ENCODE measurements around the gene CYB561.

Gene CYB561

DNA sequence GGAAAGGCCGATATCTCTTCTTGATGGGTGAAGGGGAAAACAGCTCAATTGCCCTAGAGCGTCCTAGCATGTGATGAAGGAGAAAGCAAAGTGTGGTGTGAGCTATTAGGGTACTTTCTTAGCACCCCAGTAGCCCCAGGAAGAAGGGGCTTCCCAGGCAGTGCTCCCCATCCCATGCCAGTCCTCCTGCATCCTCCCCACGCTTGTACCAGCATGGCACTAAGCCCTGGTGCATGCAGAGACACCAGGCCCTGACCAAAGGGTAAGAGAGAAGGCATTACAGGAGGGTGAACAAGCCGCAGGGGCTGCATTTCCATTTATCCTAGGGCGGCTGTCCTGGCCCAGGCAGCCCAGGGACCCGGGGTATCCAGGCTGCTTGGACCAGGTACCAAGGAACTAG, 3.1 kb downstream of the CYB561 start:
- no peak overlapping the region for H3K4me3 ChIP-seq (ENCODE audit: low read length)
- TF ChIP-seq, protein P1, sequence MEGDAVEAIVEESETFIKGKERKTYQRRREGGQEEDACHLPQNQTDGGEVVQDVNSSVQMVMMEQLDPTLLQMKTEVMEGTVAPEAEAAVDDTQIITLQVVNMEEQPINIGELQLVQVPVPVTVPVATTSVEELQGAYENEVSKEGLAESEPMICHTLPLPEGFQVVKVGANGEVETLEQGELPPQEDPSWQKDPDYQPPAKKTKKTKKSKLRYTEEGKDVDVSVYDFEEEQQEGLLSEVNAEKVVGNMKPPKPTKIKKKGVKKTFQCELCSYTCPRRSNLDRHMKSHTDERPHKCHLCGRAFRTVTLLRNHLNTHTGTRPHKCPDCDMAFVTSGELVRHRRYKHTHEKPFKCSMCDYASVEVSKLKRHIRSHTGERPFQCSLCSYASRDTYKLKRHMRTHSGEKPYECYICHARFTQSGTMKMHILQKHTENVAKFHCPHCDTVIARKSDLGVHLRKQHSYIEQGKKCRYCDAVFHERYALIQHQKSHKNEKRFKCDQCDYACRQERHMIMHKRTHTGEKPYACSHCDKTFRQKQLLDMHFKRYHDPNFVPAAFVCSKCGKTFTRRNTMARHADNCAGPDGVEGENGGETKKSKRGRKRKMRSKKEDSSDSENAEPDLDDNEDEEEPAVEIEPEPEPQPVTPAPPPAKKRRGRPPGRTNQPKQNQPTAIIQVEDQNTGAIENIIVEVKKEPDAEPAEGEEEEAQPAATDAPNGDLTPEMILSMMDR (IDR thresholded peaks at IDR 0.05; ENCODE audit: insufficient read depth, low read depth, low read length, missing control alignments): no peak
- no peak for DNase-seq (ENCODE audit: low read depth)

DNA sequence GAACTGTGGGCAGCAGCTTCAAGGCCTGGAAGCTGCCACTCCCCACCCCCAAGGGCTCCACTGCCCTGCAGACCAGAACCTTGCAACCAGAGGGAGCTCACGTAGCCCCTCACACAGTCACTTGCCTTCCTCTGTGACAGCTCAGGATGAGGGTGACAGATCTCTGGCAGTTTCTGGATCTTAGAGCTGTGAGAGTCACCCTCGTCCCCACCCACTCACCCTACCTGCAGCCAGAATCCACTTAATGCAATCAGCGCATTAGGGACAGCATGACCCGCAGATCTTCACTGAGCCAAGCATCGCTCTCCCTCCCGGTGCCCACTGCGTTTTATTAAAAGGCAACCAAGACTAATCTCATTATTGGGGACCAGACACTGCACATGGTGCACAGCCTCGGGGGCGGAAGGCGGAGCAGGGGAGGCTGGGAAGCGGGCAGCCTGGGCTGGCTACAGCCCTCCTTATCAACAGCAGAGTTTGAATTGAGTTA, 3.5 kb downstream of the CYB561 start:
- TF ChIP-seq, protein P1 (IDR thresholded peaks at IDR 0.05; ENCODE audit: insufficient read depth, low read depth, low read length, missing control alignments): no peak
- no peak overlapping the region for H3K4me3 ChIP-seq (ENCODE audit: low read length)
- no peak for DNase-seq (ENCODE audit: low read depth)

DNA sequence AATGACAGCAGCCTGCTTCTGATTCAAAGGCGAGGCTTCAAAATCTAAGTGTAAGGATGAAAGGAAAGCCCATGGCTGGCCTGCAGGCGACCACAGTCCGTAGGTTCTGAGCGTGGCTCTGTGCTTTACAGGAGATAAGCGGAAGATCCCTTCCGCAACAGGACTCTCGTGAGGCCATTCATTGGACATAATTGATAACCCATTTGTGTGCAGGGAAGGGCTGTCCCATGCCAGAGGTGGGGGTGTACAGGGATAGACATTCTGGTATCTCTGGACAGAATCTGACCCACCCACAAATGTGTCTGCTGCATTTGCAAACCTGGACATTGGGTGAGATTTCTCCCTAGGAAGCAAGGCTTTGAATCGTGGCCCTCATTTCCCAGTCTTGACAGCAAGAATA, 4.0 kb downstream of the CYB561 start:
- DNase-seq (ENCODE audit: low read depth): no peak
- TF ChIP-seq, protein P1 (IDR thresholded peaks at IDR 0.05; ENCODE audit: insufficient read depth, low read depth, low read length, missing control alignments): no peak
- no peak overlapping the region for H3K4me3 ChIP-seq (ENCODE audit: low read length)

DNA sequence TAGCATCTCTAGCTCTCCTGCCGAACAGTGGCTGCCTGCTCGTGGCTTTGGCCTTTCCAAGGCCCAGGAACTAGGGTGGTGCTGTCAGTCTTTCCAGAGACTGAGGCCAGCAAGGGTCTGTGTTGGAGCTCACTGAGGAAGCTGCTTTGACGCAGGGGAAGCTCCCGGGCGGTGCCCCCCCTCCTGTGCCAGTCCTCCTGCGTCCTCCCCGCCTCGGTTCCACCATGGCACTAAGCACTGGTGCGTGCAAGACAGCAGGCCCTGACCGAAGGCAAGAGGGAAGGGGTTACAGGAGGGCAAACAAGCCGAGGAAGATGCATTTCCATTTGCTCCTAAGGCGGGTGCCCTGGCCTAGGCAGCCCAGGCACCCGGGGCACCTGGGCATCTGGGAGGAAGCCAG, 4.5 kb downstream of the CYB561 start:
- H3K4me3 ChIP-seq (ENCODE audit: low read length): no peak overlapping the region
- TF ChIP-seq, protein P1 (IDR thresholded peaks at IDR 0.05; ENCODE audit: insufficient read depth, low read depth, low read length, missing control alignments): no peak
- DNase-seq (ENCODE audit: low read depth): no peak

DNA sequence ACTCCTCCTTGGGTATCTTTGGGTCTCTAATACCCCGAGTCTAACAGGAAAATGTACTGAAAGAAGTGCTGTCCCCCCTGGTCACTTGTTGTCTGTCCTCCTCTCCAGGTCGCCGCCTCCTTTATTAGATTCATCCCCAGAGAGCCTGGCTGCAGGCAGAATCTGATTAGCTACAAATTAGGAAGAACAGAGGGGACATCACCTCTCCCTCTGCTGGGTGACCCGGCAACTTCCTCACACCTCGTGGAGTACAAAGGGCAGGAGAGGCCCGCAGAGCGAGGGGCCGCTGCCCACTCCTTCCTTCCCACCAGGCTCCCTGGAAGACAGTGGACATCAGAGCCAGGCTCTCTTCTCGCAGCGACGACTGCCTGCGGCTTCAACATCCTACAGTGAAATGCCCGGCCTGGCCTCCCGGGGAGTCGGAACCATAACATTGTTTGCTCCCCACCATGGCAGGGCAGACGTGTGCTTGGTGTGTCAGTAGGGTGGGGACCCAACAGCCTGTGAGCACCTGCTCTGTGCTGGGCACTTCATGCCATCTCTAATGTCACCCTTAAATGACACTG, 5.3 kb downstream of the CYB561 start:
- no peak overlapping the region for H3K4me3 ChIP-seq (ENCODE audit: low read length)
- TF ChIP-seq, protein P1 (IDR thresholded peaks at IDR 0.05; ENCODE audit: insufficient read depth, low read depth, low read length, missing control alignments): no peak

DNA sequence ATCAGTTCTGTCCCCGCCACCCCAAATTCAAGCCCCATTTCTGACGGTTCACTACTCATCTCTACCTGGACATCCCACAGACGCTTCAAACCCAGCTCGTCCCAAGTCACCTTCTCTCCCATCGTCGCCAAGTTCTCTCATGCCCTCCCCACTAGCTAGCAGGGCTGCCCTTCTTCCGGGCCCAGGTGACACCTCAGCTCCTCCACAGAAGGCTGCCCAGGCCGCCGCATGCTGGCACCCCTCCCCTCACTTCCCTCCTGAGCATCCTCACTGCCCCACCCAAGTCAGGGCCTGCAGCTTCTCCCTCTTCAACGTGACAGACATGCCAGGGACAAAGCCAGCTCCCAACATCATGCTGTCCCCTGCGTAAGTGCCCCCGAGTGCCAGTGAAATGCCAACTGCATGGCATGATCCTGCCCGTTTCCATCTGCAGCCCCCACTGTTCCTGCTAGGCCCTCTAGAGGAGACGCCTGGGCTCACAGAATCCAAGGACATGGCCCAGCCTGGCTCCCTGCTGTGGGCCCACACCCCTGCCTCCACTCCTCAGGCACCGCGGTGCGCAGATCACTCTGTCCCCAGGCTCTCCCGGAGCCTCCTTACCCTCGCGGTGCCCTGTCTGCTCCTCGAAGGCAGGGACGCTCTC, 5.9 kb downstream of the CYB561 start:
- TF ChIP-seq, protein P1 (IDR thresholded peaks at IDR 0.05; ENCODE audit: insufficient read depth, low read depth, low read length, missing control alignments): no peak
- no peak for DNase-seq (ENCODE audit: low read depth)
- H3K4me3 ChIP-seq (ENCODE audit: low read length): no peak overlapping the region

More for the DNA sequence above, 5.3 kb downstream of the CYB561 start:
- no peak for DNase-seq (ENCODE audit: low read depth)

DNA sequence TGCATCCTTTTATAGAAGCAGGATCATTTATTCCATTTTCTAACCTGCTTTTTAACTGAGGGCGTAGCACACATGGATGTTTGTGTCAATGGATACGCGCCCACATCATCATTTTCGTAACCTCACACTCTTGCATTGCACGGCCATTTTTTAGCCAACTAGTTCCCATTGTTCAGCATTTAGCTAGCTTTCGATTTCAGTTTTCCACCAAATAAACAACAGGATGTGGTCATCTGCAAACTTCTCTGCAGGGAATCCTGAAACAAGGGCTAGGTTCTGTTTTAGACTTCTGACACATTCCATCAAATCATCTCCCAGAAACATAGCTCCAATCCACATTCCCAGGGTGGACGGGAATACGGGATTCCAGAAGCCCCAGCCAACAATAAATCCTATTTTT, 6.4 kb downstream of the CYB561 start:
- TF ChIP-seq, protein P1 (IDR thresholded peaks at IDR 0.05; ENCODE audit: insufficient read depth, low read depth, low read length, missing control alignments): no peak
- H3K4me3 ChIP-seq (ENCODE audit: low read length): no peak overlapping the region
- no peak for DNase-seq (ENCODE audit: low read depth)
